Jurkat, Clone E6-1 (cell line): ENCODE results near the gene ARL15.
"Not testable (repeated sequence)": the region's sequence is repeated elsewhere in the genome, so short reads cannot be mapped to it uniquely, and the experiment has no call there.

ENCODE experiments used
- DNase-seq: peaks from one replicate; pipeline ENCODE4 v3.0.0-alpha.2; 2011; ENCODE audit warnings: low read depth, low spot score
- H3K4me3 ChIP-seq: 2 replicates; pipeline ENCODE4 v1.5.1; 2011; ENCODE audit warnings: mild to moderate bottlenecking, low read length, control low read depth, moderate library complexity

ARL15 gene

DNA sequence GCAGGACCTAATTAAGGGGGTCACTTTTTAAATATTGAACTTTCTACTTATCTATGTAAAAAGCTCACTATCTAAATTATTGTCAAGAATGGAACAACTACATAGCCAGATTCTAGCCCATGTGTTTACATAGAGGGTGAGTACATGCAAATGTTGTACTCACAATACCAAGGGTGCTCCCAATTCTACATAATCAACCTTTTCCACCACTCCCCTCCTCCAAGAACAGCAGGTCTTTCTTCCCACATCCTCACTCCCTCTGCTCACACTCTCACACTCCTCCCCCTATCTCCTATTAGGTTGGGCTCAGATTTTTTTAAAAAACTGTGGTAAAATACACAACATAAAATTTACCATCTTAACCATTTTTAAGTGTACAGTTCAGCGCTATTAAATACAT, 325.4 kb downstream of the ARL15 start:
- DNase-seq: no peak
- H3K4me3 ChIP-seq: no peak overlapping the region

GRCh38 chr5:53983568-53984460, 326.6 kb downstream of the ARL15 start:
- DNase-seq: no peak
- H3K4me3 ChIP-seq: no peak overlapping the region

DNA sequence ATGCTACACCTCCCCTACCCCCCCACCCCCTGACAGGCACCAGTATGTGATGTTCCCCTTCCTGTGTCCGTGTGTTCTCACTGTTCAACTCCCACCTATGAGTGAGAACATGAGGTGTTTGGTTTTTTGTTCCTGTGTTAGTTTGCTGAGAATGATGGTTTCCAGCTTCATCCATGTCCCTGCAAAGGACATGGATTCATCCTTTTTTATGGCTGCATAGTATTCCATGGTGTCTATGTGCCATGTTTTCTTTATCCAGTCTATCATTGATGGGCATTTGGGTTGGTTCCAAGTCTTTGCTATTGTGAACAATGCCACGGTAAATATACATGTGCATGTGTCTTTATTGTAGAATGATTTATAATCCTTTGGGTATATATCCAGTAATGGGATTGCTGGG, 328.1 kb downstream of the ARL15 start:
- DNase-seq, H3K4me3 ChIP-seq: not testable (repeated sequence)

DNA sequence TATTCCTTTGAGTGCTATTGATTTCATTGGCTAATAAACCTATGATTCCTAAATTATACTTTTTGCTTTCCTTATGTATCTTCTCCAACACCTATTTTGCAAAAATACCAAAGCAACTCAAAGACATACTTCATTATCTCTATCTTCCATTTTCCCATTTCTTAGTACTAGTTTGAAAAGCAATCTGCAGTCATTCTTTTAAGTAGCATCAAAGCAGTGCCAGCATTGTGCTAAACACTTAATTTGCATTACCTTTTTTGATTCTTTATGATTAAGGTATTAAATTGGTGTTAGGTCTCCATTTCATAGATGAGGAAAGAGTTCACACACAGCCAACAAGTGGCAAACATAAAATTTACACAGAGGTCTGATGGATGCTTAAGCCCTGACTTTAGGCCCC, 330.3 kb downstream of the ARL15 start:
- H3K4me3 ChIP-seq: no peak overlapping the region
- DNase-seq: no peak

DNA sequence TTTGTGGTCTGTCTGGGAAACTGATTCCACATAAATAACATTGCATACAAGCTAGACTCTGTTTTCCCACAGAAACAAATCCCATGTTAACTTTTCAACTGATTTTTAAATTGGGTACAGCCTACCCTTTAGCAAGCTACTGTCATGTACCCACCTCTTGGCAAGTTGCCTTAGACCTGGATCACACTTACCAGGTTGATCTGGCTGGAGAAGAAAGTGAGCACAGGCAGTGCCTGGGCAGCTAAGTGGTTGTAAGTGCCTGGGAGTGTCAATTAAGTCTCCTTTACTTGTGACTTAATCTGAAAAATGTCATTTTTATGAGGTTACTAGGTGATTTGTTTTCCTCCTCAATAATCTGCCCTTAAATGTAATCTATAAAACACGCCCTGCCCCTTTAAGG, 336.4 kb downstream of the ARL15 start:
- DNase-seq: no peak
- no peak overlapping the region for H3K4me3 ChIP-seq

DNA sequence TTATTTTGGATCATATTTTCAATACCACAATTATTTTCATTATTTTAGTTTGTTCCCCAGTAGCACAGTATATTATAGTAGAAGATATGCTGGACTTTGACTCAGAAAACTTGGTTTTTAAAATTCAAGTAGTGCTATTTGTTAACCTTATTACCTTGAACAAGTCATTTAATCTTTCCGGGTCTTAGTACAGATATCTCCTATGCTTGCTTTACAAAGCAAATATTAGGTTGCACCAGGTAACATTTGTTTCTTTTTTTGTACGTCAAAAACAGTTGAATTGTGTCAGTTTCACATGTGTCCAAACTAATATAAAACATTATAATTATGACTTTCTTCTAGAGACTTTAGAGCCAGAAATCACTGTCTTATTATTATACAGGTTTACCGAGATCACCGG, 338.1 kb downstream of the ARL15 start:
- no peak overlapping the region for H3K4me3 ChIP-seq
- no peak for DNase-seq

DNA sequence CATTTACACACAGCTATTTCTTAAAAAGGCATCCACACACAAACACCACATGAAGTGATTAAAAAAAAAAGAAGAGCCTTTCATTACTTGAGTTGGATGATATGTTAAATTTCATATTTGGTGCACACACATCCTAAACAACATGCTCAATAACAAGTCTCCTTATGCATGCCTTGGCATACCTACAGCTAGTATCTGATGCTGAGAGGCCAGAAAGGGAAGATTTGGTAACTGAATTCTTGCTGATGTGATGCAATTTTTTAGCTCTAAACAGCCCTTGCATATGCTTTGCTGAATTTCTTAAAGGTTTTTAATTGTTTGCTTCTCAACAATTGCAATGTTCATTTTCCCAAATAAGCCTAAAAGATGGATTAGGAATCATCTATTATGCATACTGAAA, 338.8 kb downstream of the ARL15 start:
- no peak for DNase-seq
- no peak overlapping the region for H3K4me3 ChIP-seq

DNA sequence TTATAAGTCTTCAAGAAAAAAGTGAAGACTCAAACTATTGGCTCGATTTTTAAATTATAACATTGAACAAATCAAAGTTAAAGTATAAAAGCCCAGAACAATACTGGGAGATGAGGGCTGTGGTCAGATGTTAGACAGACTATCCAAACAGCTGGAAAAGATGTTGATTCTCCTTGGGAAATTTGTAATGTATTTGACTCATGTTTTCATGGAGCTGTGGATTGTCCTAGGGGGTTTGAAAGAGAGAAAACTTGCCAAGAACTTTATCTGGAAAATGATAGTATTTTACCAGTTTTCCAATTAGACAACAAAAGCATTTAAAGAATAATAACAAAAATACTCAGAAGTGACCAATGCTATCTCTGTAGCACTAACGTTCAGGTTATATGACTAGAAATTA, 339.2 kb downstream of the ARL15 start:
- H3K4me3 ChIP-seq: no peak overlapping the region
- no peak for DNase-seq

- DNase-seq: no peak
- H3K4me3 ChIP-seq: no peak overlapping the region
Observed at GRCh38 chr5:53970475-53970874, 339.9 kb downstream of the ARL15 start.

DNA sequence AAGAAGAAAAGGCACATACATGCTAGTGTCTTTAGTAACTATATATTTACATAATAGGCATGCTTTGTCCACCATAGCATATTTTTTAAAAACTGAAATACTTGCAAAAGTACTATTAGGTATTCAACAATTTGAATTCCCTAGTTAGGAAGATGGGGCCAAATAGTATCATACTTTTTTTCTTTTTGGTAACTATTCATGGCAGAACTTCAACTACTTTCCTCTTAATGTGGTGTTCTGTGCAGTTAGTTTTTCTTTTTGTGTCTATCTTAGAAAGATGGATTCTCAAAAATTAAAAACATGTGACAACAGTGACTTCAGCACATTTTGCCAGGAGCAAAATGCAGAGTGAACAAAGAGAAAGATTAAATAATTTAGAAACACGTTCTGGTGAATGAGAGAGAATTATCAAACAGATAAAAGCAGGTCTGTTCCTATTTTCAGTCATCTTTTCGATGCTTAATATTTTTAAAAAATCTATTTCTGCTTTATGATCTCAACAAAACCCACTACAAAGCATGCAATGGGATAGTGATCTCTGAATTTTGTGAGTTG, 341.1 kb downstream of the ARL15 start:
- H3K4me3 ChIP-seq: no peak overlapping the region
- DNase-seq: no peak

- no peak overlapping the region for H3K4me3 ChIP-seq
- DNase-seq: no peak
Observed at GRCh38 chr5:53965459-53965858, 344.9 kb downstream of the ARL15 start.

DNA sequence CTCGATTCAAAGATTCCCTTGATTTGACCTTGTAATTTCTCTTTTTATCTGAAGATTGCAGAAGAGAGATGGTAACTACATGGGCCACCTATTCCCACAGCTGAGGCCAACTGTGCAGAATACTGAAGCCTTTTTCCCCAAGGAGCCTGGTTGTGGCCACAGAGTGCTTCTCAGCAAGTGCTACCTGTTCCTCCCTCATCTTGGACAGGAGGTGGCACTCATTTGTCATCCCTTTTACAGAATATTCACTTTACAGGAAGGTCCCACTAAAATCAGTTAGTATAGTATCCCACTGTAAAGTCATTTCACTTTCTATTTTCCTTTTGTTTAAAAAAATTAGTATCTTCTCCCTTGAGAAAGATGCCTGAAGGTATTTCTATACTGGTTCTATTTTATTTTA, 346.4 kb downstream of the ARL15 start:
- no peak for DNase-seq
- H3K4me3 ChIP-seq: no peak overlapping the region

- H3K4me3 ChIP-seq: no peak overlapping the region
- DNase-seq: no peak
Observed at GRCh38 chr5:53962306-53962705, 348.1 kb downstream of the ARL15 start.

- no peak for DNase-seq
- H3K4me3 ChIP-seq: no peak overlapping the region
Observed at GRCh38 chr5:53956632-53957031, 353.7 kb downstream of the ARL15 start.

GRCh38 chr5:53956196-53956595, 354.2 kb downstream of the ARL15 start:
- DNase-seq: no peak
- H3K4me3 ChIP-seq: no peak overlapping the region

GRCh38 chr5:53950621-53951020, 359.8 kb downstream of the ARL15 start:
- DNase-seq: no peak
- no peak overlapping the region for H3K4me3 ChIP-seq

DNA sequence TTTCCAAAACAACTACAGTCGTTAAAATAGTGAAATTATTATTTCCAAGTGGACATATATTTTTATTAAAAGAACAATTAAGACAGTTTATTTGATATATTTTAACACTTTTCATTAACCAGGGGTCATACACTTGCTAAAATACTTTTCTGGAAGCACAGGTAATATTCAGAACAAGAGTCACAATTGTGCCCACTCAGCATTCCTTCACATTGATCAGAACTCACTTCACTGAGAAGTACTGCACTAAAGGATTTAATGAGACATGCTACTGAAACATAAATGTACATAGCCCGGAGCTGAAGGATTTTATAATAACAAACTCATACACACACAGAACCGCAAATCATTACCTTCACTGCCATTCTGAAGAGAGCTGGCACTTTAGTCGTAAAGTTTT, 361.8 kb downstream of the ARL15 start:
- DNase-seq: no peak

GRCh38 chr5:53946405-53947100, 363.8 kb downstream of the ARL15 start:
- no peak for DNase-seq
- H3K4me3 ChIP-seq: no peak overlapping the region

More for the DNA sequence above, 361.8 kb downstream of the ARL15 start:
- H3K4me3 ChIP-seq: no peak overlapping the region

- no peak for DNase-seq
- no peak overlapping the region for H3K4me3 ChIP-seq
Observed at GRCh38 chr5:53944981-53945380, 365.4 kb downstream of the ARL15 start.

- H3K4me3 ChIP-seq: no peak overlapping the region
- peak; percentile 7 for DNase-seq
Observed at GRCh38 chr5:53943938-53944337, 366.4 kb downstream of the ARL15 start.
